Suppressor macrophage treated with lipopolysaccharide for 4 hours (primary cell): ENCODE data around the gene SPANXN3.
"Not testable (repeated sequence)": the region's sequence is repeated elsewhere in the genome, so short reads cannot be mapped to it uniquely, and the experiment has no call there.

ENCODE experiments used
- DNase-seq: peaks from one replicate; pipeline ENCODE4 v3.0.0-alpha.2; 2020

The SPANXN3 gene

GRCh38 chrX:143517375-143517774 is at the start of gene SPANXN3:
SPANXN3 (minus strand) TSS chrX:143517475; CDS start chrX:143517391, 84 bp downstream.
- not testable (repeated sequence) for DNase-seq

GRCh38 chrX:143536176-143536575 is 18.9 kb upstream of the SPANXN3 start:
- no peak for DNase-seq

- DNase-seq: not testable (repeated sequence)
Measured at GRCh38 chrX:143502196-143502595, 15.1 kb downstream of the SPANXN3 start.

- DNase-seq: no peak
Measured at GRCh38 chrX:143500751-143501150, 16.5 kb downstream of the SPANXN3 start.

GRCh38 chrX:143486105-143486504 is 31.2 kb downstream of the SPANXN3 start:
- DNase-seq: no peak

GRCh38 chrX:143476751-143477150 is 40.5 kb downstream of the SPANXN3 start:
- no peak for DNase-seq

- no peak for DNase-seq
Measured at GRCh38 chrX:143472347-143472938, 44.8 kb downstream of the SPANXN3 start.

- no peak for DNase-seq
Measured at GRCh38 chrX:143466130-143466529, 51.1 kb downstream of the SPANXN3 start.

- no peak for DNase-seq
Measured at GRCh38 chrX:143462696-143463095, 54.6 kb downstream of the SPANXN3 start.

GRCh38 chrX:143461606-143462005 is 55.7 kb downstream of the SPANXN3 start:
- no peak for DNase-seq
